Mesendoderm (in vitro differentiated cells): ENCODE measurements around the gene DND1. TPM values are rescaled to one million over a fixed set of nuclear protein-coding genes. Genes with fewer than 3 reads are reported as not detected.
A peak's percentile ranks its signal among the peaks of the same experiment; 100 is the strongest.
"Not testable (repeated sequence)": the region's sequence is repeated elsewhere in the genome, so short reads cannot be mapped to it uniquely, and the experiment has no call there.

ENCODE experiments used
- DNase-seq: peaks from one replicate; pipeline ENCODE4 v3.0.0; 2013
- H2AK5ac ChIP-seq: 2 replicates; pipeline ENCODE4 v1.6.1; 2013; ENCODE audit warnings: low read length, inconsistent platforms
- H2BK120ac ChIP-seq: 2 replicates; pipeline ENCODE4 v1.6.1; 2013; ENCODE audit warnings: low read depth, mild to moderate bottlenecking, low read length, moderate library complexity, mixed read lengths
- H2BK15ac ChIP-seq: replicated peaks from 2 replicates; pipeline ENCODE4 v1.6.1; 2013; ENCODE audit warnings: low read depth, mild to moderate bottlenecking, moderate library complexity
- H2BK5ac ChIP-seq: 2 replicates; pipeline ENCODE4 v1.6.1; 2013; ENCODE audit warnings: low read length, inconsistent platforms
- H3K18ac ChIP-seq: 2 replicates; pipeline ENCODE4 v1.6.1; 2013; ENCODE audit warnings: mild to moderate bottlenecking, low read length, mixed read lengths
- H3K23ac ChIP-seq: one replicate; pipeline ENCODE4 v1.6.1; 2013; ENCODE audit warnings: low read length
- H3K27ac ChIP-seq: 2 replicates; pipeline ENCODE4 v1.5.1; 2013; ENCODE audit warnings: low read depth, mild to moderate bottlenecking, inconsistent platforms, low read length, moderate library complexity
- H3K27me3 ChIP-seq: 2 replicates; pipeline ENCODE4 v1.6.1; 2013; ENCODE audit warnings: low read length, control low read depth, mild to moderate bottlenecking, inconsistent platforms; ENCODE audit not compliant: insufficient read depth, poor library complexity
- H3K36me3 ChIP-seq: 2 replicates; pipeline ENCODE4 v1.6.1; 2013; ENCODE audit warnings: low read length, inconsistent platforms; ENCODE audit not compliant: control insufficient read depth, insufficient read depth
- H3K4ac ChIP-seq: one replicate; pipeline ENCODE4 v1.6.1; 2013; ENCODE audit warnings: low read depth, mild to moderate bottlenecking, low read length, moderate library complexity
- H3K4me1 ChIP-seq: 2 replicates; pipeline ENCODE4 v1.6.1; 2013; ENCODE audit warnings: low read depth, low read length, inconsistent platforms; ENCODE audit not compliant: control insufficient read depth
- H3K4me2 ChIP-seq: 2 replicates; pipeline ENCODE4 v1.6.1; 2013; ENCODE audit warnings: low read length
- H3K4me3 ChIP-seq: 2 replicates; pipeline ENCODE4 v1.5.1; 2013; ENCODE audit warnings: mild to moderate bottlenecking, low read length
- H3K56ac ChIP-seq: one replicate; pipeline ENCODE4 v1.6.1; 2013; ENCODE audit warnings: low read length
- H3K79me1 ChIP-seq: 2 replicates; pipeline ENCODE4 v1.6.1; 2013; ENCODE audit warnings: low read length, inconsistent platforms
- H3K79me2 ChIP-seq: 2 replicates; pipeline ENCODE4 v1.6.1; 2013; ENCODE audit warnings: mild to moderate bottlenecking, low read length; ENCODE audit not compliant: control insufficient read depth, insufficient read depth
- H3K9ac ChIP-seq: 2 replicates; pipeline ENCODE4 v1.6.1; 2013; ENCODE audit warnings: low read length, inconsistent platforms
- H4K5ac ChIP-seq: one replicate; pipeline ENCODE4 v1.6.1; 2013; ENCODE audit warnings: low read length
- H4K8ac ChIP-seq: one replicate; pipeline ENCODE4 v1.6.1; 2013; ENCODE audit warnings: low read depth, mild to moderate bottlenecking, control low read depth, low read length, moderate library complexity
- WGBS: extraction: QIAGEN DNeasy Blood & Tissue Kit; methylation state at CpG from one replicate; pipeline ENCODE4 v1.1.7; 2013; ENCODE audit warnings: low lambda C conversion rate, missing lambda C conversion rate; ENCODE audit not compliant: insufficient coverage; ENCODE audit errors: extremely low coverage; 5-methylcytosine and 5-hydroxymethylcytosine counted together
- small RNA-seq: library from polyadenylated mRNA; stranded (forward); fragments of <200 nt; extraction: miRNeasy Mini kit (QIAGEN cat#:217004); gene quantifications from one replicate; pipeline ENCODE3, GENCODE V24; 2013; ENCODE audit not compliant: insufficient read depth

Gene DND1

GRCh38 chr5:140627972-140628371 lies 45.4 kb downstream of the DND1 start:
- H3K18ac ChIP-seq: no peak overlapping the region
- no peak overlapping the region for H3K4ac ChIP-seq
- DNase-seq: peak; percentile 32
- H4K8ac ChIP-seq: no peak overlapping the region
- whole genome bisulfite sequencing: no CpG with 5 or more reads among the region's 6 CpGs
- no peak overlapping the region for H3K56ac ChIP-seq
- H3K4me1 ChIP-seq: no peaks in the 10 kb centered on the region
- no peak overlapping the region for H3K23ac ChIP-seq
- no peaks in the 10 kb centered on the region for H3K36me3 ChIP-seq
- no peak overlapping the region for H4K5ac ChIP-seq
- no peak overlapping the region for H2BK120ac ChIP-seq
- H3K27ac ChIP-seq: no peak overlapping the region
- H2BK5ac ChIP-seq: no peak overlapping the region
- H2BK15ac ChIP-seq: no peak overlapping the region
- no peak overlapping the region for H3K4me3 ChIP-seq
- no peaks in the 10 kb centered on the region for H3K27me3 ChIP-seq
- H2AK5ac ChIP-seq: no peak overlapping the region
- H3K79me1 ChIP-seq: no peaks in the 10 kb centered on the region
- no peaks in the 10 kb centered on the region for H3K79me2 ChIP-seq
- H3K9ac ChIP-seq: no peak overlapping the region
- no peak overlapping the region for H3K4me2 ChIP-seq

- H3K23ac ChIP-seq, H2AK5ac ChIP-seq, H3K56ac ChIP-seq, H3K4me3 ChIP-seq, H2BK5ac ChIP-seq, H3K36me3 ChIP-seq, H4K8ac ChIP-seq, H3K27me3 ChIP-seq, H3K27ac ChIP-seq, H3K79me2 ChIP-seq, H3K9ac ChIP-seq, H4K5ac ChIP-seq, H3K18ac ChIP-seq, H3K4me1 ChIP-seq, H3K4ac ChIP-seq, H3K4me2 ChIP-seq, H3K79me1 ChIP-seq, H2BK120ac ChIP-seq, H2BK15ac ChIP-seq, DNase-seq: not testable (repeated sequence)
- WGBS: no CpG with 5 or more reads among the region's 10 CpGs
Measured at GRCh38 chr5:140624886-140625285, 48.5 kb downstream of the DND1 start.

GRCh38 chr5:140623061-140623460 lies 50.3 kb downstream of the DND1 start:
- not testable (repeated sequence) for H3K4me1 ChIP-seq, H3K36me3 ChIP-seq, H3K56ac ChIP-seq, H4K5ac ChIP-seq, DNase-seq, H3K23ac ChIP-seq, H2BK15ac ChIP-seq, H2BK120ac ChIP-seq, H3K9ac ChIP-seq, H4K8ac ChIP-seq, H2AK5ac ChIP-seq, H3K79me2 ChIP-seq, H3K27ac ChIP-seq, H3K27me3 ChIP-seq, H2BK5ac ChIP-seq, H3K79me1 ChIP-seq, H3K4ac ChIP-seq, H3K4me3 ChIP-seq, H3K18ac ChIP-seq, H3K4me2 ChIP-seq

GRCh38 chr5:140622301-140622700 lies 51.1 kb downstream of the DND1 start:
- no CpG with 5 or more reads among the region's 3 CpGs for WGBS
- Histone ChIP-seq H3K56ac (no peak overlapping the region), H3K4me3 (no peak overlapping the region), H3K9ac (no peak overlapping the region), H2BK15ac (no peak overlapping the region), H3K18ac (no peak overlapping the region), H3K23ac (no peak overlapping the region), H3K4ac (no peak overlapping the region), H2BK5ac (no peak overlapping the region), H2AK5ac (no peak overlapping the region), H3K4me1 (no peaks in the 10 kb centered on the region), H4K5ac (no peak overlapping the region), H3K36me3 (no peaks in the 10 kb centered on the region), H3K27me3 (no peaks in the 10 kb centered on the region), H3K79me2 (no peaks in the 10 kb centered on the region), H3K4me2 (no peak overlapping the region), H4K8ac (no peak overlapping the region), H2BK120ac (no peak overlapping the region), H3K27ac (no peak overlapping the region), H3K79me1 (no peaks in the 10 kb centered on the region)
- no peak for DNase-seq

Small RNA genes within 50 kb of the gene (small RNA-seq; reads per million reads assigned to genes)
- 68.4 reads per million, percentile 95 among the genes with 10 or more reads in this experiment for gene VTRNA1-1
- gene VTRNA1-2: not detected
